ENCODE data around the gene SEPTIN1. TPM values are rescaled to one million over a fixed set of nuclear protein-coding genes. Genes with fewer than 3 reads are reported as not detected.
A peak's percentile ranks its signal among the peaks of the same experiment; 100 is the strongest.

SEPTIN1 gene
- total RNA-seq, 2 experiments from 2014 or later: 343 to 354 TPM

DNA sequence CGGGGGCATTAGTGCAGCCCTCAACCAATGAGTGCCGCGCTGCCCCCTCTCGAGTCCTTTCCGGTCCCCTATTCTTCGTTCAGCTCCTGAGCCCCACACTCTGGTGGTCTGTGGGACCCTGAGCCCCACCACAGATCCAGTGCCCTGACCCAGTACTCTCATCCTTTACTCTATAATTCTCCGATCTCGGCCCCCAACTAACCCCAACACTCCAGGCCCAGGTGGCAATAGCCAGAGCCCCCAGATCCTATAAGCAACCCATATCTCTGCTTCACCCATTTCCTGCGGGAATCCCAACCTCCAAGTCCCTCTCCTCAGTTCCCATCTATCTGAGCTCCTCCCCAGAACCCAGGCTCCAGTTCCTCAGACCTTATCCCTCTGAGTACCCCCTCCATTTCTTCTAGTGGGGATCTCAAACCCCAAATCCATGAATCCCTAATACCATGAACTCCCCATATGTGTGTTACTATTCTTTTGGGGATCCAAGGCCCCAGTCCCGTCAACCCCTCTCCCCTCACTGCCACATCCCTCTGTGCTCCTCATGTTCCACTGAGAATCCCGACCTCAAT, 11.0 kb downstream of the SEPTIN1 start:
- peak overlapping the region; percentile 90 for H3K27ac Mint-ChIP-seq
- POLR2A ChIA-PET: interaction anchor here (0.7 to 5.8 kb wide), 18 partner anchors 10 to 306 kb away, joined by 3 to 83 read pairs (median 5); partner anchors contain the start of genes ALDOA, CD2BP2, CORO1A and ITGAL
- CTCF ChIA-PET: interaction anchor here (0.7 to 2.8 kb wide), 17 partner anchors 9 to 306 kb away, joined by 3 to 24 read pairs (median 5); partner anchors contain the start of genes ALDOA, DCTPP1, FBRS and SEPTIN1
- H3K27me3 Mint-ChIP-seq: no peaks in the 10 kb centered on the region
- H3K4me3 Mint-ChIP-seq: peak overlapping the region; percentile 69
- H3K4me1 Mint-ChIP-seq: peaks cover 38% of the 10 kb centered on the region
- no peaks in the 10 kb centered on the region for H3K9me3 Mint-ChIP-seq
- peaks cover 28% of the 10 kb centered on the region for H3K36me3 Mint-ChIP-seq (ENCODE audit: low read depth)
- no peak for DNase-seq

DNA sequence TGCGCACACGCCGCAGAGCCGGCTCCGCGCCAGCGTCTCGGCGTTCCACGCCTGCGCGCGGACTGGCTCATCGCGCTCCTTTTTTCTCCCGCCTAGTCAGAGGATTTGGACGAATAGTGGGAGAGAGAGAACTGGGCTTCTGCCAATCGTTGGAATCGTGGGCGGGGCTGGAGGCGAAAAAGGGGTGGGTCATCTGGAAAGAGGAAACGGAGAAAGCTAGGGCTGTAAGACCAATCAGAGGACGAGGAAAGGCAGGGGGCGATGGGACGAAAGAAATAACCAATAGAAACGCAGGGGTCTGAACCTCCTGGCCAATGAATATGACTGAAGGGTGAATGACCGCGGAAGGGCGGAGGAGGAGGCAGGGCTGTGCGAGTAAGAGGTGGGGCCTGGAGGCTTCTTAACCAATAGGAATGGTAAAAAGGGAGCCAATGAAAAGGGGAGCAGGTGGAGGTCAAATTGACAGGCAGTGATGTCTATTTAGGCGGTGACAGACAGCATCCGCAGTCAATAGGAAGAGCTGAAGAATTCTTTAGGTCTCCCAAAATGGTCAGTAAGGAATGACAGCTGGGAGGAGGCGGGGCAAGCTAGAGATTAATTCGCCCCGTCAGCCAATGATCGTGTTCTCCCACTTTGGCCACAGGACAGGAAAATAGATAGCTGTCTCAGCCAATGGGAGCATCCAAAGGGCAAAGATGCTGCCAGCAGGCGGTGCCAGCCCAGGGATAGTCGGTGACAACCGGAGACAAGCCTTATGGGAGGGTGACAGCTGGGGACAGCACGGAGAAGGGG, 11.7 kb downstream of the SEPTIN1 start, which contains the start of gene TBC1D10B:
TSS of gene TBC1D10B (minus strand) at position 39 of the 792 bp plus-strand sequence. CDS start 311 bp downstream, outside the sequence.
- POLR2A ChIA-PET: interaction anchor here (0.7 to 5.8 kb wide), 16 partner anchors 11 to 305 kb away, joined by 3 to 83 read pairs (median 6); partner anchors contain the start of genes ALDOA, CD2BP2, CORO1A and ITGAL
- H3K9me3 Mint-ChIP-seq: no peaks in the 10 kb centered on the region
- peak within 1 kb of the TSS; percentile 90 for H3K27ac Mint-ChIP-seq
- peak within 1 kb of the TSS; percentile 86 for H3K4me3 Mint-ChIP-seq
- peak; percentile 100 for DNase-seq
- H3K4me1 Mint-ChIP-seq: peaks cover 41% of the 10 kb centered on the region
- H3K27me3 Mint-ChIP-seq: no peaks in the 10 kb centered on the region
- H3K36me3 Mint-ChIP-seq (ENCODE audit: low read depth): peaks cover 31% of the 10 kb centered on the region
- CTCF ChIA-PET: interaction anchor here (0.5 to 2.8 kb wide), 18 partner anchors 9 to 759 kb away, joined by 3 to 24 read pairs (median 5); partner anchors contain the start of genes ALDOA, DCTPP1, FBRS and SEPTIN1

- Mint-ChIP-seq H3K27ac (peak overlapping the region; percentile 90), H3K27me3 (no peaks in the 10 kb centered on the region), H3K4me3 (peak overlapping the region; percentile 86), H3K4me1 (peaks cover 46% of the 10 kb centered on the region), H3K9me3 (no peaks in the 10 kb centered on the region), H3K36me3 (ENCODE audit: low read depth) (peaks cover 38% of the 10 kb centered on the region)
- DNase-seq: no peak
- ChIA-PET CTCF (interaction anchor here (0.6 to 2.8 kb wide), 11 partner anchors 8 to 338 kb away, joined by 3 to 24 read pairs (median 5); partner anchors contain the start of genes FBRS, SEPTIN1, TBX6 and ZNF771), POLR2A (interaction anchor here (1.4 to 5.8 kb wide), 8 partner anchors 8 to 258 kb away, joined by 3 to 83 read pairs (median 10); partner anchors contain the start of genes CD2BP2 and SEPTIN1)
These were observed 12.4 kb downstream of the SEPTIN1 start for GRCh38 chr16:30369938-30370455.

- peak overlapping the region; percentile 86 for H3K4me3 Mint-ChIP-seq
- ChIA-PET CTCF (interaction anchor here (0.6 to 2.8 kb wide), 9 partner anchors 9 to 337 kb away, joined by 3 to 9 read pairs (median 4); partner anchors contain the start of genes FBRS and ZNF771), POLR2A (interaction anchor here (0.6 to 5.8 kb wide), 9 partner anchors 9 to 277 kb away, joined by 3 to 83 read pairs (median 5); partner anchors contain the start of genes CD2BP2, SEPTIN1, TBX6 and ZNF48)
- H3K36me3 Mint-ChIP-seq (ENCODE audit: low read depth): peaks cover 44% of the 10 kb centered on the region
- no peaks in the 10 kb centered on the region for H3K27me3 Mint-ChIP-seq
- H3K9me3 Mint-ChIP-seq: no peaks in the 10 kb centered on the region
- DNase-seq: no peak
- peaks cover 51% of the 10 kb centered on the region for H3K4me1 Mint-ChIP-seq
- peak overlapping the region; percentile 80 for H3K27ac Mint-ChIP-seq
These were observed 13.0 kb downstream of the SEPTIN1 start for GRCh38 chr16:30369091-30369937.

GRCh38 chr16:30368792-30369090, 13.6 kb downstream of the SEPTIN1 start:
- peaks cover 47% of the 10 kb centered on the region for H3K36me3 Mint-ChIP-seq (ENCODE audit: low read depth)
- POLR2A ChIA-PET: interaction anchor here (0.6 to 5.8 kb wide), 9 partner anchors 9 to 277 kb away, joined by 3 to 83 read pairs (median 5); partner anchors contain the start of genes CD2BP2, SEPTIN1, TBX6 and ZNF48
- DNase-seq: no peak
- peaks cover 53% of the 10 kb centered on the region for H3K4me1 Mint-ChIP-seq
- H3K9me3 Mint-ChIP-seq: no peaks in the 10 kb centered on the region
- CTCF ChIA-PET: interaction anchor here (0.5 to 1.7 kb wide), 6 partner anchors 12 to 49 kb away, joined by 3 to 9 read pairs (median 3); no protein-coding TSS in a partner anchor
- no peaks in the 10 kb centered on the region for H3K27me3 Mint-ChIP-seq
- H3K27ac Mint-ChIP-seq: peak overlapping the region; percentile 80
- peak overlapping the region; percentile 86 for H3K4me3 Mint-ChIP-seq

GRCh38 chr16:30368122-30368791, 14.1 kb downstream of the SEPTIN1 start:
- Mint-ChIP-seq H3K4me3 (peak overlapping the region; percentile 86), H3K27me3 (no peaks in the 10 kb centered on the region), H3K36me3 (ENCODE audit: low read depth) (peaks cover 51% of the 10 kb centered on the region), H3K4me1 (peaks cover 53% of the 10 kb centered on the region), H3K27ac (peak overlapping the region; percentile 80), H3K9me3 (no peaks in the 10 kb centered on the region)
- ChIA-PET POLR2A (interaction anchor here (1.1 to 5.8 kb wide), 7 partner anchors 10 to 276 kb away, joined by 3 to 83 read pairs (median 5); partner anchors contain the start of genes CD2BP2, SEPTIN1, TBX6 and ZNF48), CTCF (interaction anchor here (0.5 to 1.7 kb wide), 7 partner anchors 11 to 42 kb away, joined by 3 to 9 read pairs (median 3); no protein-coding TSS in a partner anchor)
- DNase-seq: no peak

GRCh38 chr16:30367349-30368009, 14.9 kb downstream of the SEPTIN1 start:
- no peak for DNase-seq
- CTCF ChIA-PET: interaction anchor here (0.6 to 1.3 kb wide), 3 partner anchors 10 to 213 kb away, joined by 3 to 5 read pairs (median 5); no protein-coding TSS in a partner anchor
- peaks cover 54% of the 10 kb centered on the region for H3K4me1 Mint-ChIP-seq
- H3K27me3 Mint-ChIP-seq: no peaks in the 10 kb centered on the region
- no peaks in the 10 kb centered on the region for H3K9me3 Mint-ChIP-seq
- POLR2A ChIA-PET: interaction anchor here (1.1 to 5.8 kb wide), 3 partner anchors 11 to 275 kb away, joined by 3 to 83 read pairs (median 4); partner anchors contain the start of genes CD2BP2, SEPTIN1 and TBX6
- H3K36me3 Mint-ChIP-seq (ENCODE audit: low read depth): peaks cover 58% of the 10 kb centered on the region
- peak overlapping the region; percentile 86 for H3K4me3 Mint-ChIP-seq
- H3K27ac Mint-ChIP-seq: peak overlapping the region; percentile 66

- ChIA-PET POLR2A (interaction anchor here (1.1 to 5.8 kb wide), 2 partner anchors 10 to 16 kb away, joined by 3 to 83 read pairs; partner anchors contain the start of genes CD2BP2 and SEPTIN1), CTCF (no interaction called here)
- H3K36me3 Mint-ChIP-seq (ENCODE audit: low read depth): peaks cover 64% of the 10 kb centered on the region
These were observed 15.8 kb downstream of the SEPTIN1 start for GRCh38 chr16:30366511-30366910.

DNA sequence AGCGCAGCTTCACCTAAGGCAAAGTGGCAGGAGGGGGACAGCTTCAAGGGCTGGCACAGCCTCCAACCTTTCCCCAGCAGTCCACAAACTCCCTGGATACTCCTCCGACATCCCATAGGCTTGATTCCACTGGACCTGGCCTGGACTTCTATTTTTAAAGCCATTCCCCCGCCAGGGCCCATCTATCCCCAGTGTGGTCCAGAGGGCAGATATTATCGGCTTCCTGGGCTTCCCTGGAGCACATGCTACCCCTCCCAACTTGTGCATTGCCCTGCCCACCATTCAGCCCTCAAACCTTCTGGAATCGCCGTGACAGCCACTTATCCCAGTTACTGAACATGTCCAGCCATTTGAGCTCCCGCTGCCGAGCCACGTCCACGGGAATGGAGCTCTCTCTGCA, 17.2 kb downstream of the SEPTIN1 start:
- Mint-ChIP-seq H3K27ac (no peak overlapping the region), H3K4me1 (peaks cover 43% of the 10 kb centered on the region), H3K27me3 (no peaks in the 10 kb centered on the region), H3K4me3 (no peak overlapping the region), H3K36me3 (ENCODE audit: low read depth) (peaks cover 74% of the 10 kb centered on the region), H3K9me3 (no peaks in the 10 kb centered on the region)
- ChIA-PET POLR2A (interaction anchor here (1.2 to 2.9 kb wide), 3 partner anchors 10 to 1391 kb away, joined by 3 to 14 read pairs (median 4); partner anchors contain the start of genes CD2BP2 and SEPTIN1), CTCF (interaction anchor here (1.1 to 1.7 kb wide), 2 partner anchors 45 to 65 kb away, joined by 3 to 4 read pairs; partner anchors contain the start of gene DCTPP1)
- DNase-seq: no peak

More at GRCh38 chr16:30366511-30366910, 15.8 kb downstream of the SEPTIN1 start:
- H3K4me3 Mint-ChIP-seq: peak overlapping the region; percentile 86
- H3K27me3 Mint-ChIP-seq: no peaks in the 10 kb centered on the region
- no peak overlapping the region for H3K27ac Mint-ChIP-seq
- peaks cover 50% of the 10 kb centered on the region for H3K4me1 Mint-ChIP-seq
- DNase-seq: no peak
- H3K9me3 Mint-ChIP-seq: no peaks in the 10 kb centered on the region

DNA sequence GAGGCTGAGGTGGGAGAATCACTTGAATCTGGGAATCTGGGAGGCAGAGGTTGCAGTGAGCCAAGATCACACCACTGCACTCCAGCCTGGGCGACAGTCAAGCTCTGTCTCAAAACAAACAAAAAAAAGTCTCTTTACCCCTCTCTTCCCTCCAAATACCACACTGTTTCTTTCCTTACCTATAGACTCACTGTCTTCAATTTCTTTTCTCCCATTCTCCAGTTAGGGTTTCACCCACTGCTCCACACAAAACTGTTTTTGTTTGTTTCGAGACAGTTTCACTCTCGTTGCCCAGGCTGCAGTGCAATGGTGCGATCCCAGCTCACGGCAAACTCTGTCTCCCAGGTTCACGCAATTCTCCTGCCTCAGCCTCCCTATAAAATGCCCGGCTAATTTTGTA, 21.2 kb downstream of the SEPTIN1 start:
- Mint-ChIP-seq H3K36me3 (ENCODE audit: low read depth) (peaks cover 75% of the 10 kb centered on the region), H3K27ac (peak overlapping the region; percentile 61), H3K4me3 (no peak overlapping the region), H3K9me3 (no peaks in the 10 kb centered on the region), H3K27me3 (no peaks in the 10 kb centered on the region), H3K4me1 (peaks cover 38% of the 10 kb centered on the region)
- no peak for DNase-seq
- ChIA-PET CTCF (interaction anchor here (1.3 kb wide), 1 partner anchor 48 kb away, joined by 3 read pairs; no protein-coding TSS in a partner anchor), POLR2A (no interaction called here)

Measured in activated CD4-positive, alpha-beta memory T cell treated with anti-CD3 and anti-CD28 coated beads, Interleukin-2, amount 10 ng/mL, durations not matched to agents 7 days and 5 days (primary cell).